HG02571 (cell line): Measurements from ENCODE around the gene C5AR2.
"Not testable (repeated sequence)": the region's sequence is repeated elsewhere in the genome, so short reads cannot be mapped to it uniquely, and the experiment has no call there.

Experiments used
- ATAC-seq: cut with Tn5 transposase; IDR thresholded peaks from one replicate; pipeline ENCODE4 v1.9.1; 2021; ENCODE audit warnings: mild to moderate bottlenecking, moderate library complexity; ENCODE audit not compliant: unreplicated experiment

Gene C5AR2

DNA sequence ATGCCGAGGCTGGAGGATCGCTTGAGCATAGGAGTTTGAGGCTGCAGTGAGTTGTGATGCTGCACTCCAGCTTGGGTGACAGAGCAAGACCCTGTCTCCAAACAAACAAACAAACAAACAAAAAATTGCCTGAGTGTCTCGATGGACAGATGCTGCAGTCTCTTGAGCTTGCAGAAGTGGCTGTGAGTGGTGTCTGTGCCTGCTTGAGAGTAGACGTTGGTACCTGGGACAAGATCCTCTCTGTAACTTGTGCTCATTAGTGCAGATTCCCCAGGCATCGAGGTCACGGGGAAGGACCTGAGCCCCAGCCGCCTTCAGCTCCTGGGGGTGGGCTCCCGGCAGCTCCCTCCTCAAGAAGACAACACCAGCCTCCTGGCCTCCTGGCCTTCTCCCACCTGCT, 8.6 kb upstream of the C5AR2 start:
- ATAC-seq = no peak

DNA sequence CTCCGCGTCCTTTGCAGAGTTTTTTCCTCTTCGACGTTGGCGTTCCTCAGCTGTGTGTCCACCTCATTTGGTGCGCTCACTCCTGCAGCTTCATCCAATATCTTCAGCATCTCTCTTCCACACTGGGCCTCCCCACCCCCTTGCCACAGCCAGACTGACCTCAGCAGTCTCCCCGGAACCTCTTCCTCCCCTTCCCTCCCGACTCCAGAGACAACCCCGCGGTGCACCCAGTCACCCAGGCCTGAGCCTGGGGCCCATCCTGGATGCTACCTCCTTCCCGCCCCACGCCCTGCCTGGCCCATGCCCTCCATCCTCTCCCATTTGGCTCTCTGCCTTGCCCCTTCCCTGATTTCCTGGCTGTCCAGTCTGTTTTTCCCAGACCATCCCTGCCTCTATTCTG, 8.1 kb upstream of the C5AR2 start:
- ATAC-seq = no peak

- no peak for ATAC-seq
Measured at GRCh38 chr19:47324502-47324901, 7.5 kb upstream of the C5AR2 start.

DNA sequence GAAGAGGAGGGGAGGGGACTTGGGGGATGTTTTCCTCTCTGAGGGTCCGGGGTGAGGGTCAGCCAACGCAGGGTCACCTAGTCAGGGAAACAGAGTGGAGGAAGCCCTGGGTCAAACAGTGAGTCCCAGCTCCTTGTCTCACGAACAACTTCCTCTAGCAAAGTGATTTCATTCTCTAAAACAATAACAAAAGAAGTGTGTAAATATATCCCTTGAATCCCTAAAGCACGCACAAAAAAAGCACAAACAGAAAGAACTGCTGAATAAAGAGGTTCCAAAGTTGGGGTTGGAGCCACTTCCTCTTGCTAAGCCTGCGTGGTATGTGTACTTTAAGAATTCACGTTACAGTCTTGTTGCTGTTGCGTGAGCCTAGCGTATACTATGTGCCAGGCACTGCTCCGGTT, 1.5 kb upstream of the C5AR2 start:
- no peak for ATAC-seq

DNA sequence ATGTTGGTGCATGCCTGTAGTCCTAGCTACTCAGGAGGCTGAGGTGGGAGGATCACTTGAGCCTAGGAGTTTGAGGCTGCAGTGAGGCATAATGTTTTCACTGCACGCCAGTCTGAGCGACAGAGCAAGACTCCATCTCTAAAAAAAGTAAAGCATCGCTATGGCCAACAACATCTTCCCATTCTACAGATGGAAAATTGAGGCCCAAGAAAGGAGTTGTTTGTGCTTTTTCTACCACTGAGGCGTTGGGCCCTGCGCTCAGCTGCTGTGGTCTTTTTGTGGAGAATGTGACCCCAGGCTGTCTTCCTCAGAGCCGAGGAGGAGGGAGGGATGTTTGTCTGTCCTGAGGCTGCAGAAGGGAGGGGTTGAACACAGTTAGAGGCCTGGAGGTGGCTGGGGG, 485 bp upstream of the C5AR2 start:
- no peak for ATAC-seq

GRCh38 chr19:47336765-47337718, 5.1 kb downstream of the C5AR2 start:
- not testable (repeated sequence) for ATAC-seq

- no peak for ATAC-seq
Measured at GRCh38 chr19:47339196-47339880, 7.4 kb downstream of the C5AR2 start.

- ATAC-seq = no peak
Measured at GRCh38 chr19:47340477-47341208, 8.7 kb downstream of the C5AR2 start.

- no peak for ATAC-seq
Measured at GRCh38 chr19:47341734-47342133, 9.8 kb downstream of the C5AR2 start.

DNA sequence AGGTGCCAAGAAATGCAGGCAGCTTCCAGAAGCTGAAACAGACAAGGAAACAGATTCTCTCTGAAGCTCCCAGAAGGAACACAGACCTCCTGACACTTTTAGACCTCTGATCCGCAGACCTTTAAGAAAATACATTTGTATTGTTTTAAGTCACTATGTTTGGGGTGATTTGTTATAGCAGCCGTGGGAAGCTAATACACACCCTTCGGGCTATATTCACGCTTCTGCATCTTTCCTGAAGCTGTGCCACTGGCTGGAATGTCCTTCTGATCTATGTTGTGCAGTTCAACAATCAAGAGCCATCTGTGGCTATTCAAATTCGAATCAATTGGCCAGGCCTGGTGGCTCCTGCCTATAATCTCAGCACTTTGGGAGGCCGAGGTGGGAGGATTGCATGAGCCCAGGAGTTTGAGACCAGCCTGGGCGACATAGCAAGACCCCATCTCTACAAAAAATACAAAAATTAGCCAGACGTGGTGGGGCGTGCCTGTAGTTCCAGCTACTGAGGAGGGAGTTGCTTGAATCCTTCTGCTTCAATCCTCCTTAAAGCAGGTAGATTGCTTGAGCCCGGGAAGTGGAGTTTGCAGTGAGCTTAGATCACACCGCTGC, 11.3 kb downstream of the C5AR2 start:
- no peak for ATAC-seq

DNA sequence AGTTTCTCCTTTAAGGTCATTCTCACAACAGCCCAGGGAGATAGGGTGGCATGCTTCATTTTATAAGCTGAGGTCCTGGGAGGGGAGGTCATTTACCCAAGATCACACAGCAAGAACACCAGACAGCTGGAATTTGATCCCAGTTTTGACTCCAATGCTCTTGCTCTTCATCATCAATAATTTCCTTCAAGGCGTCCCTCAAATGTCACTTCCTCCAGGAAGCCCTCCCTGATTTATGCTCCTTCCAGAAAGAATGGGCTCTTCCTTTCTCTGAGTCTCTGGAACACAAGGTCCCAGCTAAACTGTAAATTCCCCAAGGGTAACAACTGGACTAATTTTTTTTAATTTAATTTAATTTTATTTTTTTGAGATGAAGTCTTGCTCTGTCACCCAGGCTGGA, 12.4 kb downstream of the C5AR2 start:
- ATAC-seq = no peak

GRCh38 chr19:47346024-47346423, 14.0 kb downstream of the C5AR2 start:
- ATAC-seq = not testable (repeated sequence)

- peak; percentile 96 for ATAC-seq
Measured at GRCh38 chr19:47348819-47349795, 17.1 kb downstream of the C5AR2 start, which contains the start of gene DHX34. DHX34 (plus strand) TSS chr19:47349315; CDS start chr19:47353031, 3,716 bp downstream.

DNA sequence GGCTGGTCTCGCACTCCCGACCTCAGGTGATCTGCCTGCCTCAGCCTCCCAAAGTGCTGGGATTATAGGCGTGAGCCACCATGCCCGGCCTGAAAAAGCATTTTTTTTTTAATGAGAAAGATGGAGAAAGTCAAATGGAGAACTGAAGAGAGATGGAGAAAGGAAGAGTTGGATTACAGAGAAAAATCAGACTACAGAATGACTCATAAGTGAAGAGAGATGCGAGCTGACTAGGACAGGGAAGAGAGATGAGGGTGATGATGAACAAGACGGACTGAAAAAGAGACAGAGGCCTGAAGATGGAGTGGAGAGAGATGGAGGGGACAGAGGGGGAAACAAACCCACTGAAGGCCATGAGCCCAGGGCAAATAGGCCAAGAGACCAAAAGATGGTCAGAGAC, 18.7 kb downstream of the C5AR2 start:
- ATAC-seq = no peak

DNA sequence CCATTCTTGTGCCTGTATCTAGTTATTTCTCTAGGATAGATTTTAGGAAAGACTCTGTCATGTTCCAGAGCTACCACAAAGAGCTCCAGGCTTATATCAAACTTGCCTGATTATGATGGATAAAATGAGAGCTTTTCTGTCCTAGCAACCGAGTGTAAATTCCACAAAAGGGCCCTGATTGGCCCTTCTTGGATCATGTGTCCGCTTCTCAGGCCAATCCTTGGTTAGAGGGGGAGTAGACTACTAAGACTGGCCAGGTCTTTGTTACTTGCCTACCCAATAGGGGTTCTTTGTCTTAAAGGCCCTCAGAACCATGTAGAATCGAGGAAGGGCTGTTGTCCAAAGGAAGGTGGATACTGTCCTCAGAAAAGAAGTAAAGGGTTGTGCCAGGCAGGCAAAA, 19.6 kb downstream of the C5AR2 start:
- ATAC-seq = no peak

- no peak for ATAC-seq
Measured at GRCh38 chr19:47352095-47352494, 20.1 kb downstream of the C5AR2 start.

- no peak for ATAC-seq
Measured at GRCh38 chr19:47353307-47353712, 21.3 kb downstream of the C5AR2 start.

- ATAC-seq = no peak
Measured at GRCh38 chr19:47356900-47357299, 24.9 kb downstream of the C5AR2 start.

DNA sequence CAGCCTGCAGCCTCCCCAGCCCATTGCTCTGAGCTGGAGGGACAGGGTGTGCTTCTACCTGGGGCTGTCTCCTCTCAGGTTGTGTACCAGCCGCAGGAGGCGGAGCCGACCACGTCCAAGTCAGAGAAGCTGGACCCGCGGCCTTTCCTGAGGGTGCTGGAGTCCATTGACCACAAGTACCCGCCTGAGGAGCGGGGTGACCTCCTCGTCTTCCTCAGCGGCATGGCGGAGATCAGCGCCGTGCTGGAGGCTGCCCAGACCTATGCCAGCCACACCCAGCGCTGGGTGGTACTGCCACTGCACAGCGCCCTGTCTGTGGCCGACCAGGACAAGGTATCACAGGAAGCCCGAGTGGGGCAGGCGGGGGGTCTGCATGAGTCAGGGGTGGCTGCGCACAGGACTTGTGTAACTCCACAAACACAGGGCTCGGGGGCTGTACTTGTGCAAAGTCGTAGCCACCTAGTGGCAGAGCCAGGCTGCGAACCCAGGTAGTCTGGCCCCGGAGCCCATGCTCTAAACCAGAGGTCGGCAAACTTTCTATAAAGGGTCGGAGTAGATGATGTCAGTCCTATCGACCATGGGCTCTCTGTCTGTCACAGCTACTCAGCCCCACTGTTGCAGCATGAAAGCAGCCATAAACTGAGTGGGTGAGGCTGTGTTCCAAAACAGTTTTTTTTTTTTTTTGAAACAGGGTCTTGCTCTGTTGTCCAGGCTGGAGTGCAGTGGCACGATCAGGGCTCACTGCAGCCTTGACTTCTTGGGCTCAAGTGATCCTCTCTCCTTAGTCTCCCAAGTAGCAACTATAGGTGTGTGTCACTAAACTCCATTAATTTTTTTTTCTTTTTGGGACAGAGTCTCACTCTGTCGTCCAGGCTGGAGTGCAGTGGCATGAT, 26.1 kb downstream of the C5AR2 start:
- no peak for ATAC-seq
